H54 (cell line): Measurements from ENCODE around the gene U2SURP.

ENCODE experiments used
- DNase-seq: peaks from one replicate; pipeline ENCODE4 v3.0.0; 2011; ENCODE audit warnings: low spot score, mixed read lengths; ENCODE audit not compliant: insufficient read length
- FAIRE-seq: peaks from 3 replicates; lab custom pipeline; 2011; peaks lifted over from hg19 to GRCh38; lab: Jason Lieb, UNC
- POLR2A ChIP-seq: IDR thresholded peaks from 2 replicates; pipeline ENCODE4 v1.6.1; 2011; ENCODE audit warnings: low read depth, mild to moderate bottlenecking, low read length

U2SURP gene

DNA sequence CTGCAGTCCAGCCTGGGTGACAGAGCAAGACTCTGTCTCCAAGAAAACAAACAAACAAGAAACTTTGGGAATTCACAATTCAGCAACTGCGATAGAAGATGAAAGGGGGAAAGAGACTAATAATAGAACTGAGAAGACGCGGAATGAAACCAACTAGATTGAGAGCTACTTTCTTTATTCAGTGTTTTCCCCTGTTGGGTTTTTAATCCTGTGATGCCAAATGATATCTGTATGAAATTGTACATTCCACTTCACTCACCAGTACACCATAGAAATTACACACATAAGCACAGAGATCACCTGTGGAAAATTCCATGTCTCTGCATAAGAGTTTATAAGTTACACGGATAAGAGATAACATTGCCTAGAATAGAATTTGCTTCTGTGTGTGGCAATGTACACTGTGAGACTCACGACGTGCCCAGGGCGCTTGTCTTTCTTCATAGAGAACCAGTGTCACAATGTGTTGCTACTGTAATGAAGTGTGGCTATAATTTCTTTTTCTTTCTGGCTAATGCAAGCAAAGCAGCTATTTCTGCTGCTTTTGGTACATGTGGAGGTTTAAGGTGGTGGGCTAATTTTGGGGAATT is 100.5 kb downstream of the U2SURP start:
- DNase-seq (no peak), FAIRE-seq (no peak)
- no peak for TF ChIP-seq POLR2A

DNA sequence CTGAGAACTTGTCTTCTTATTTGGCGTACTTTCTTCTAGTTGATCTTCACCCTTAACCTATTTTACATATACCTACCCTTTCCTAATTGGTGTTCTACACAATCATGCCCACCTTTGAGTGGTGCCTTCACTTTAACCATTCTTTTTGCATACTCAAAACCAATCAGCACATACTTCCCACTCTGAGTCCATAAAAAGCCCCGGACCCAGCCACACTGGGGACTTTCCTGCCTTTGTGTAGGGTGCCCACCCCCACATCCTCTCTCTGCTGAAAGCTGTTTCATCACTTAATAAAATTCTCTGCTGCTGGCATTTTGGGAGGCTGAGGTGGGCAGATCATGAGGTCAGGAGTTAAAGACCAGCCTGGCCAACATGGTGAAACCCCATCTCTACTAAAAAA is 102.3 kb downstream of the U2SURP start:
- FAIRE-seq: no peak
- DNase-seq: no peak
- TF ChIP-seq POLR2A: no peak

DNA sequence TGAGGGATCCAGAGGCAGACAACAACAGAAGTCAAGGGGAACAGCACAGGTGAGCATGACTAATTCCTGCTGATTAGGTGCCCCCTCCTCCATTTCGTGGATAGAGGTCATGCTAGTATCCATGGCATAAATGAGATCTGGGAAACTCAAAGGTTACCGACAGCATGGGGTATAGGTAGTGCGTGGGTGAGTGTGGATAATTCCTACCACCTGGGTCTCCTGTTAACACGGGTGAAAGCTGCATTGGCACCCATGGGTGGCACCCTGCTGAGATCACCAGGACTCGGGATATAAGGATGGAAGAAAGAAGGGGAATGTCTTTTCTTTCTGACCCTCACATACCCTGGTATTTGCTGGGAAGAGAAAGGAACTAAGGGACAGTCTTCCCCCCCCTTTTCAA is 103.8 kb downstream of the U2SURP start:
- DNase-seq: no peak
- no peak for FAIRE-seq
- no peak for TF ChIP-seq POLR2A

DNA sequence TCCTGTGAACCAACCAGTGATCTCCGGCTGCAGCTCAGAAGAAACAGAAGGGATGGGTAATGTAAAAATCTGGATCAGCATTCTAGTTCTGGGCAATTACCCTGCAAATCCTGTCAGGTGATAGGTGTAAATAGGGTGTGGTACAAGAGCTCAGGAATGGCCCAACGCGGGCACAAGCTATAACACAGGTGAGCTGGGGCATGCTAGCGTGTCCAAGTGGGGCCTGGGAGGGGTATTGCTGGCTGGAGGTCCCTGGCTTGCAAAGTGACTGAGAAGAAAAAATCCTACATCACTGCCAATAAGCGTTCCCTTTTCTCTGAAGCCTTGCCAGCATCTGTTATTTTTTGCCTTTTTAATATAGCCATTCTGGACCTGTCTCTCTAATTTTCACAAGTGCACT is 108.5 kb downstream of the U2SURP start:
- TF ChIP-seq POLR2A: no peak
- no peak for DNase-seq
- no peak for FAIRE-seq
